HG03139 (cell line): Measurements from ENCODE around the gene TTLL12.

Source experiments
- ATAC-seq: cut with Tn5 transposase; IDR thresholded peaks from one replicate; pipeline ENCODE4 v1.9.1; 2021; ENCODE audit not compliant: unreplicated experiment

TTLL12 gene

DNA sequence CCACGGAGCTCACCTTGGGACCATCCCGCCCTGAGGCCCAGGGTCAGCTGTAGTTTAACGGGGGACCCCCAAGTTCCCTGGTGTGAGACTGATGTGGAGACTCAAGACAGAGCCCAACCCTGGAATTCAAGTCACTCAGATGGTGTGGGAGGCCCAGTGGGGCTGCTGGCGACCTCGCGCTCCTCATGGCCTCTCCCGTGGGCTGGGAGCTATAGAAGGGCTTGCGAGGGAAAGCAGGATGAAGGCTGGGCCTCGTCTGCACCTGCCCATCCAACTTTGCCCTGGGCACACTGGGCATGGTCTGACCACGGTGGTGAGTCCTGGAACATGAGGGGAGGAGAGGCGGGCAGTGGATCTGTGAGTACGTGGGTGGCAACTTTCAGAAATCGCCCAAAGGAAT lies 13.6 kb upstream of the TTLL12 start:
- no peak for ATAC-seq

DNA sequence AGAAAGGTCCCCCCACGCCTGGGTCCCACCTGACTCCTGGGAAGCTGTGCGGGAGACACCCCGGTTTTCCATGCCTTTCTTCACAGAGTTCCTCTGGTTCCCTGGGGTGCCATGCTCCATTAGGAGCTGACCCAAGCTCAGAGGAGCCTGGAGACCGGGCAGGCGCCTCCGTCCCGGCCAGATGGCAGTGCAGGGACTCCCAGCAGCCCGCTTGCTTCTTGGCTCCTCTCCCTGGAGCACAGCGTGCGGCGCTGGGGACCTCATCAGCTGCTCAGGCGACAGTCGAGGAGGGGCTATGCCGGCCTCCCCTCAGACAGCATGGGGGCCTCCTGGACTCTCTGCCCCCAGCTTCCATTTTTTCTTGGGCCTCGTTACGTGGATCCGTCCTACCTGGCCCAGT lies 13.1 kb upstream of the TTLL12 start:
- no peak for ATAC-seq

GRCh38 chr22:43199541-43199940 lies 12.6 kb upstream of the TTLL12 start:
- ATAC-seq, result no peak

GRCh38 chr22:43198936-43199335 lies 12.0 kb upstream of the TTLL12 start:
- no peak for ATAC-seq

DNA sequence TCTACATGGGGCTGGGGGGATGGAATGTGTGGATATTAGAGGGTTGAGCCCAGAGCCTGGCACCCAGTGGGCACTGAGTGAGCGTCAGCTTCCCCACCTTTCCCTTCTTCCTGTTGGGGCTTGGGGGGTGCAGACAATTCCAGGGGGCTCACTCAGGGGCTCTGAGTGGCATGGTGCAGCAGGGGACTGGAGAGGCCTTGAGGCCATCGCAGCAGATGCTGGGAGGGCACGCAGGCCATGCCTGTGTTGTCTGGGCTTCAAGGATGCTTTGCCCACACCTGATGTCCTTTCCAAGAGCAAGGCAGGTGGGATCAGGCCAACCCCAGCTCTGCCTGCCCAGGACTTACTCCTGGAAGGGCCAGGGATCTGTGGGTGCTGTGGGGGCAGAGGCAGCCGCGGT lies 11.2 kb upstream of the TTLL12 start:
- ATAC-seq, result no peak

- no peak for ATAC-seq
Observed at GRCh38 chr22:43197271-43197941, 10.5 kb upstream of the TTLL12 start.

- ATAC-seq, result no peak
Observed at GRCh38 chr22:43191831-43192230, 4.9 kb upstream of the TTLL12 start.

- no peak for ATAC-seq
Observed at GRCh38 chr22:43188829-43189545, 2.1 kb upstream of the TTLL12 start.

DNA sequence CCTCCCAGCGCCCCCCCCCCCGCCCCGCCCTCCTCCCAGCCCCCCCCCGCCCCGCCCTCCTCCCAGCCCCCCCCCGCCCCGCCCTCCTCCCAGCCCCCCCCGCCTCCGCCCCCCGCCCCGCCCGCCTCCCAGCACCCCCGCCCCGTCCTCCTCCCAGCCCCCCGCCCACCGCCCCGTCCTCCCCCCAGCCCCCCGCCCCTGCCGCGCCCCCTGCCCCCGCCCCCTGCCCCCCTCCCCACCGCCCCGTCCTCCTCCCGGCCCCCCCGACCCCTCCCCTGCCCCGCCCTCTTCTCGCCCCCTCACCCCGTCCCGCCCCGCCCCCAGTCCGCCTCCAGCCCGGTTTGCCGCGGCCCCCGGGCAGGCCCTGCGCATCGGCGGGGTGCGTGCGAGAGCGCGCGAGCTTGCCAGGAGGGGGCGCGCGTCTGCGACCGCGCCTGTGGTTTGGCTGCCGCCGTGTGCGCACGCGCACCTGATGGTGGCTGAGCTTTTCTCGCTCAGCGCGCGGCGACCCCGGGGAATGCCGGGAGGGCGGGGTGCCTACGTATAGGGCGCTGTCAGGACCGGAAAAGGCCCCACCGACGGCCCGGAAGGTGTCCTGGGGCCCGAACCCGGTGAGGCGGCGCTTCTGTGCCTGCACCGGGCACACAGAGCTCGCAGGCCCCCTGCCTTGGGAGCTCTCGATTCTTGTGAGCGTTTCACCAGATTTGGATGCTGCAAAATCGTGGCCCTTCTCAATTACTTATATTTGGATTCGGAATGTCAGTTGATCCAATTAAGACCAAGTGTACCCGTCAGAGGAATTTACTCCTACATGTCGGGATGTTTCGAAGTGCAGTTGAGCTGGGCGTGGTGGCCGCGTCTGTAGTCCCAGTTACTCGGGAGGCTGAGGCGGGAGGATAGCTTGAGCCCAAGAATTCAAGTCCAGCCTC lies 501 bp upstream of the TTLL12 start:
- peak; percentile 78 for ATAC-seq

DNA sequence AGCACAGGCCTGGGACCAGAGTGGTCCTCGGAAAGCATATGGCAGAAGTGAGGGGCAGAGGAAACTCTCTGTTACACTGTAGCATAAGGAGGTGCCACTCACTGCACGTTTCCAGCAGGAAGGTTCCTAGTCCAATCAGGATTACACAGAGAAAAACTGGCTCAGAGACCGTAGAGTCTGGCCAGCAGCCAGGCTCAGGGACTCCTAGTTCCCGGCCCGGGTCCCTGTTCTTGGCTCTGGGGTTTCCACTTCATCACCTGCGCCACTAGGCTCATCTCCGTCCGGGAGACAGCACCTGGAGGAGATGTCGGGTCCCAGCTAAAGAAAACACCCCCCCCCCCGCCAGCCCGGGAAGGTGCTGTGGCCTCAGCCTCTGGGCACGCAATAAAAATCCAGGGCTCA lies 1.1 kb downstream of the TTLL12 start:
- ATAC-seq, result no peak

GRCh38 chr22:43183496-43184277 lies 3.2 kb downstream of the TTLL12 start:
- ATAC-seq, result no peak

DNA sequence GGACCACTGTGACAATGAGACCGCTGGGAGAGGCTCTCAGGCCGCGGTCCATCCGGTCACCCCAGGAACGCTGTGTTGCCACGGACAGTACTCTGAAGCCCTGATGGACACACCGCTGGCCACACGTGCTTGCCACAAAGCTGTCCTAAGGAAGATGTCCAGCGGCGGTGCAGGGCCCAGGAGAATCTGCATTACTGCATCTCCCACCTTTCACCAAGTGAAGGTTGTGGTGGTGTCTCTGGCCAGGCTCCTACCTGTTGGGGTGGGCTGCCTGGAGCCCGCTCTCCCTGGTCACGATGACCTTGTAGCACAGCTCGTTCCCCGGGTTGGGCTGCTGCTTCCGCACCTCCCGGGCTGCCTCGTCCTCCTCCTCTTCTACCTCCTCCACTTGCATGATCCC lies 4.2 kb downstream of the TTLL12 start:
- ATAC-seq, result no peak

GRCh38 chr22:43182118-43182517 lies 4.8 kb downstream of the TTLL12 start:
- ATAC-seq, result no peak

DNA sequence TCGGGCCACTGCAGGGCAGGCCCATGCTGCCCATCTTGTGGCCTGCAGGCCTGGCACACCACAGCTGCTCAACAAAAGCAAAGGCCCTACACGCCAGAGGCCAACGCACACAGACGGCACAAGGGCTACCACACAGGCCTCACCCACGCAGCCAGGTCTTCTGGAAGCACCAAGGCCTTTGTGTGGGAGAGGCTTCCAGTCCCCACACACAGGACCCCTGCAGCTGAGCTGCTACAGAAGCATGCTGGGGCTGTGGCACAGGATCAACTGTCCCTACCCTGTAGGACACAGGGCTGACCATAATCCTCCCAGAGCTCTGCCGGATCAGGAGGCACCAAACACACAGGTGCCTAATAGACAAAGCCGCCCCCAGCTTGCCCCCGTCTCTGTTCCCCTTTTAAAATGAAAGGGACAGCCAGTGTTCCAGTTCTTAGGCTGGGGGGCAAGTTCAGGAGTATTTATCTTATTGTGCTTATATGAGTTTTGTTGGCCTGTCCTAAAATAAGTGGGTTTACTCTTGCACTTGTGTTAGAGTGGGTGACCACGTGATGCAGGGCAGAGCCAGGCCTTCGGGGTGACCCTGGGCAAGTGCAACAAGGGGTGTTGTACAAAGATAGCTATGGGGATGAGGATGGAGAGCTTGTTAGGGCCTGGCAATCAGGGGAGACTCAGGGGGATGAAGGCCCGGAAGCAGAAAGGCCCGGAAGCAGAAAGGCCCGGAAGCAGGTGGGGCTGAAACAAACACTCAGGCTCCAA lies 5.4 kb downstream of the TTLL12 start:
- ATAC-seq, result no peak

DNA sequence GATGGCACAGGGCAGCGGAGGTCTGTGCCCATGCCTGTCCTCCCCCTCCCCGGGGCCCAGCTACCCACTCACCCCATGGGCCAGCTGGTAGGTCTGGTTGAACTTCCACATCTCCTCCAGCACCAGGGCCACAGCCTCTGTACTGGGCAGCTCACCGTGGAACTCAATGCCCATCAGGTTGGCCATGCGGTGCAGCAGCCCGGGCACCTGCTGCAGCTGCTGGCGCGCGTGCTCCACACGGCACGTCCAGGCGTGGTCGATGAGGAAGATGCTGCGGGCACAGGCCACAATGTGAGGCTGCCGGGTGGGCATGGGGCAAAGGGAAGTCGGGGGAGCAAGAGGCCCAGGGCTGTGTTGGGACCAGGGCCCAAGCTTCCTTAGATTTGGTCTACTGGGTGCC lies 6.3 kb downstream of the TTLL12 start:
- no peak for ATAC-seq

- ATAC-seq, result no peak
Observed at GRCh38 chr22:43179911-43180195, 7.1 kb downstream of the TTLL12 start.

DNA sequence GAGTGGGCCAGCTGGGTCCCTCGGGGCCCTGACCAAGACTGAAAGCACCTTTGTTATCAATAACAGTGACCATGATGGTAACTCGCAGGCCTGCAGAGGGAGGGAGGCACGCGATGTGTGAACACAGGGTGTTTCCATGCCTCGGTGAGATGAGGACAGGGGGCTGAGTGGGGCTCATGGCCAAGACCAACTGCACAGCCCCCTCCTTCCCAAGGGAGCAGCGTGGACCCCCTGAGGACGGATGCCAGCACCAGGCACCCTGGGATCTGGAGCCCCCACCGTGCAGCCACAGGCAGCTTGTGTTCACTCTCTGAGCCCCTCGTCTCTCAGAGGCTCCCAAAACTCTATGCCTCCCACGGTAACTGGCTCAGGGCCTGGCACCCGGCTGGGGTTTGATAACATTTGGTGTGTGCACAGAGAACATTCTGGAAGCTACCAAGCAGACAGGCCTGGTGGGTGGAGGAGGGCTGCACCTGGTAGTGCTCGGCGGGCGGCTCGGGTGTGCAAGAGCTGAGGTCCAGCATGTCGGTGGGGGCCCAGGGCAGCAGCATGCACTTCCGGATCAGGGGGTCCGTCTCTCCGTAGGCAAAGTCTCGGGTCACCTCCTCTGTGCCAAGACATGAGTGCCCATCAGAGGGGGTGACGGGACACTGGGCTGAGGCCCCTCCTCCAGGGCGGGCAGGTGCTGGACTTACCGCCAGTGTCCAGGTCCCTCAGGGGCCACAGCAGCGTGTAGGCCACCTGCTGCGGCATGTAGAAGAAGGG lies 7.6 kb downstream of the TTLL12 start:
- no peak for ATAC-seq

- no peak for ATAC-seq
Observed at GRCh38 chr22:43177479-43177878, 9.5 kb downstream of the TTLL12 start.

GRCh38 chr22:43176090-43176489 lies 10.8 kb downstream of the TTLL12 start:
- ATAC-seq, result no peak
